GM19099 (cell line): ENCODE results near the gene DHODH.
"Not testable (repeated sequence)": the region's sequence is repeated elsewhere in the genome, so short reads cannot be mapped to it uniquely, and the experiment has no call there.

ENCODE experiments used
- POLR2A ChIP-seq: IDR thresholded peaks from 3 replicates; pipeline ENCODE4 v1.6.1; 2011; ENCODE audit warnings: low read depth; ENCODE audit not compliant: insufficient read length; ENCODE audit errors: extremely low read depth

DHODH gene

DNA sequence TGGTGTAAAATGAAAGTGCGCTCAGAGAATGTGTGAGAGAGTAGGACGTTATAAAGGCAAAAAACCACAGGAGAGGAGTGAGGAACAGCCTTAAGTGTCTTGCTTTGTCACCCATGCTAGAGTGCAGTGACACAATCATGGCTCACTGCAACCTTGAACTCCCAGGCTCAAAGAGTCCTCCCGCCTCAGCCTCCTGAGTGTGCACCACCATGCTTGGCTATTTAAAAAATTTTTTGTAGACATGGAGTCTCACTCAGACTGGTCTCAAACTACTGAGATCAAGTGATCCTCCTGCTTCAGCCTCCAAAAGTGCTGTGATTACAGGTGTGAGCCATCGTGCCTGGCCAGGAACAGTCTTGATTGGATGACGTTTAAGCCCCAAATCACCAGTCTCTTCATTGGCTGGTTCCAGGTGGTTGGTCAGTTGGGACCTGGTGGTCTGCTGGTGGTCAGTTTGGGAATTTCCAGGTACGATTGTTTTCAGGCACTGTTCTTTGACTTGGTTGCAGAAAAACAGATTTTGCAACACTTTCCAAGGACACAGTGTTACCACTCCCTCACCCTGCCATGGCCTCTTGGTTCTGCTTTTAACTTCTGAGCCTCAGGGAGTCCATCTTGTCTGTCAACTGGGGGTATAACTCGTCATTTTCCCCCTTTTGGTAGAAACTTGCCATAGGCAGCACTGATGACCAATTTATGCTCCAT lies 21.2 kb downstream of the DHODH start:
- no peak for TF ChIP-seq POLR2A

DNA sequence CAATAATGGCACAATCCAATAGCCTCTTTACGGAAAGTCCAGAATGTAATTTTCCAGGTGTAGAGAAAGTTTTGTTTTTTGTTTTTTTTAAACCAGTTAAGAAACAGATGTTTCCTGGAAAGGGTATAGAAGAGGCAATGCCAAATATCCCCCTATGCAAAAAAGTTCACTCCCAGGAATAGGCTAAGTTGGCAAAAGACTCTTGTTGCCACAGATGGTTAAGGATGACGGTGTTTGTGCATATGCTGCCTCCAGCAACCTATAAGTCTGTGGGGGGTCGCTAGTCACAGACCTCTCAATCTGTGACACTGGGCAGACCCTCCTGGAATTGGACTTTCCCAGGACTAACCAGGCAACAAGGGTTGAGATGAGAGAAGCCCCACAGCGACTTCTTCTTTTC lies 24.9 kb downstream of the DHODH start:
- no peak for TF ChIP-seq POLR2A

DNA sequence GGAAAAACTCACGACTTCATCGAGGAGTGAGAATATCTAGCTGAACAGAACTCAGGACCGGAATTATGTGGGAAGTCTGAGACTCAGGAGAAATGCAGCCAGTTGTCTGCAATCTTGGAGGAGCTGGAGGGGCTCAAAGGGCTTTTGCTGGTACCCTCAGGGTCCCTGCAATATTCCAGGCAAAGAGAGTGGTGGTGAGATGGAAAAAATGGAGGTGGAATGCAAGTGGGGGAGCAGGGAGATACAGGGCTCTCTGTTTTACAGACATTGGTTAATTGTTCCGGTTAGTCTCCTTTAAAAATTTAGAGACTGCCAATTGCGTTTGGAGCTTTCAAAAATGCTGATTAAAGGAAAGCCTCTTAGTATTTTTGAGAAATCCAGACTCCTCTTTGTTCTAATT lies 27.6 kb downstream of the DHODH start:
- TF ChIP-seq POLR2A = no peak

DNA sequence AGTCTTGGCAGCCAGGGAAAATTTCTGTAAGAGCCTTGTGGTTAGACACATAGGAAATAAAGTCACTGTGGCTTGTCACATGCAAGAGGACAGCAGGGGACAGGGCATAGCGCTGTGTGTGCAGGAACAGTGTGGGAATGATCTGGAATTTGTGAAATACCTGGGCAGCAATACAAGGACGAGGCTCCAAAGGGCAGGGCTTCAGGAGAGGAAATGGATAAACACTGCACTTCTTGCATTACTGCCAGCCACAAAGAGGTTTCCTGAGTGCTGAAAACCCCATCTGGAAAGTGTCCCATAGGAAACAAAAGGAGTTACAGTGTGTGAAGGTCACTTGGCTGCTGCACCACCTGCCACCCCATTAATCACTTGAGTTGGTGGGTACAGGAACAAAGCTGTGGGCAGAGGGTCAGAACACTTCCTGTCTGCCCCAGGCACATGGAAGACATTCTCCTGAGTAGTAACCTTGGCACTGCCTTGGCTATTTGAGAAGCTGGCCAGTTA lies 33.7 kb downstream of the DHODH start:
- no peak for TF ChIP-seq POLR2A

DNA sequence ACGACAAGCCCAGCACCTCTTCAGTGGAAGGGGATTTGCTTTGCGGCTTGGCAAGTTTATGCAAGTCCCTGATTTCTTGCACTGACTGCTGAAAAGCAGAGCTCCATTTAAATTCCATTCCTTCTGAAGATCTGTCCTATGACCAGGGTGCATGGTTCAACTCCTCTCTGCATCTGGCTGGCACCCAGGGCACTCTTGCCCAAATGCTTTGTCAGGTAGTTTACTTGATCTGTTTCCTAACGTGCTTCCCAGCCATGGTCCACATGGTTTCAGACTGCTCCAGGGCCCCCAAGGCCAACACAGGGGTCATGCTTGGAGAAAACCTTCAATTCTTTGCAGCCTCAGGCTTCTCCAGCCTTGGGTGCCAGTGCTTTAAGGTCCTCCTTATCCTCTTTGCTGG lies 34.5 kb downstream of the DHODH start:
- TF ChIP-seq POLR2A = no peak

DNA sequence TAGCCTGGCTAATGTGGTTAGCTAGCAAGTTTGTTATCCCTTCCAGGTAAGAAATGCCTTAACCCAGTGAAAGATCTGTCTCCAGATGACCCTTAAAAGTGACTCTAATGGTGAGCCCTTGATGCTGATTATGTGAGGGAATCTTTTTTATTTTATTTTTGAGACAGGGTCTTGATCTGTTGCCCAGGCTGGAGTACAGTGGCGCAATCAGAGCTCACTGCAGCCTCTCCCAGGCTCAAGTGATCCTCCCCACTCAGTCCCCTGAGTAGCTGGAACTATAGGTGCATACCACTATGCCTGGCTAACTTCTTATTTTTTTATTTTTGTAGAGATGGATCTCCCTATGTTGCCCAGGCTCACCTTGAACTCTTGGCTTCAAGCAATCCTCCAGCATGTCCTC lies 35.0 kb downstream of the DHODH start:
- TF ChIP-seq POLR2A = no peak

DNA sequence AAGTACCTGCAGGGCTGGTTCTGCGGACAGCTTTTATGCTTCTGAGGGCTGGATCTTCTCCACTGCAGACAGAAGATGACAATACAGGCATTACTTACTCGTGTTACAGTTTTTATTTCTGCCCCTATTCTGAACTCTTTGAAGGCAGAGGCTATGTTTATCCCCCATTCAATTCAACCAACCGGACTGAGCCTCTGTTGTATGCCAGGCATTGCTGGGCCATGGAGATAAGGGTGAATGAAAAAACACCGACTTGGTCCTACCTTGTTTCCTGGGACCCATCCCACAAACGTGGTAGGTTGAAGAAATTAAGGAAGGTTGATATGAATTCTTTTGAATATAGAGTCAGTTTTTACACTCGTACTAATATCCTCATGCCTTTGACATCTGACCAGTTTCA lies 35.8 kb downstream of the DHODH start:
- TF ChIP-seq POLR2A = no peak

DNA sequence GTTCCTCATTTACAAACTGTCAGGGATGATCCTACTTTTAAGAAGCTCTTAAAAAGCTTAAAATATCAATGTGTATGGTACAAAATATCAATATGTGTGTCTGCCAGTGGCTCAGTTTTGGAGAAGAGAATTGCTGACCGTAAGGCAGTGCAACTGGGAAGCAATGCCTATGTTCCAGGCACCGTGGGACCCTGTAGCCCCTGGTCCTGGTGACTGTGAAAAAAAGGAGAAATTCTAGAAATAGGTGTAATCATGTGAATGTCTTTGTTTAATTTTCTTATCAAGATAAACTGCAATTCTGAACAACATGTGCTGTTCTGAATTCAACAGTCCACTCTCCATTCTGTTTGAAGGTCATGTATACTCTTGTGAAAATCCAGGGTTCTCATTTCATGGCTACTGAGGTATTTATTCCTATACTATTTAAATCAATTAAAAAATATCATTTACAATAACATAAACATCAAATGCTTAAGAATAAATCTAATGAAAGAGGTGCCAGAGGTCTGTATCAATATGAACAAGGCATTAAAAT lies 36.3 kb downstream of the DHODH start:
- no peak for TF ChIP-seq POLR2A

DNA sequence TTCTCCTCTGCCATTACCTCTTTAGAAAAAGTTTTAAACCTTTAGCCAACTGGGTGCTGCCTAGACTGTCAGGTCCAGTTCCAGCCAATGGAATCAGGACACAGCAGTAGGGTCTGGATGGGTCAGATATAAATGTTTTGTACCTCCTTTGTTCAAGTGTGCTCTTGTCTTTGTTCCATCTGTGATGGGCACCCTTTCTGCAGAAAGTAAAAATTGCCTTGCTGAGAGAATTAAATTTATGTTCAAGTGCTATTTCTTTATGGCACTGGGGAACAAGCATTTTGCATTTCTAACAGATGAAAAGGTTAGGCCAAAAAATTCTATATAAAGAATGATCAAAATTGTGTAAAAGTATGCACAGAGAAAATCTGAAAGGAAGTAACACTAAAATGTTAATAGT lies 40.6 kb downstream of the DHODH start:
- no peak for TF ChIP-seq POLR2A

DNA sequence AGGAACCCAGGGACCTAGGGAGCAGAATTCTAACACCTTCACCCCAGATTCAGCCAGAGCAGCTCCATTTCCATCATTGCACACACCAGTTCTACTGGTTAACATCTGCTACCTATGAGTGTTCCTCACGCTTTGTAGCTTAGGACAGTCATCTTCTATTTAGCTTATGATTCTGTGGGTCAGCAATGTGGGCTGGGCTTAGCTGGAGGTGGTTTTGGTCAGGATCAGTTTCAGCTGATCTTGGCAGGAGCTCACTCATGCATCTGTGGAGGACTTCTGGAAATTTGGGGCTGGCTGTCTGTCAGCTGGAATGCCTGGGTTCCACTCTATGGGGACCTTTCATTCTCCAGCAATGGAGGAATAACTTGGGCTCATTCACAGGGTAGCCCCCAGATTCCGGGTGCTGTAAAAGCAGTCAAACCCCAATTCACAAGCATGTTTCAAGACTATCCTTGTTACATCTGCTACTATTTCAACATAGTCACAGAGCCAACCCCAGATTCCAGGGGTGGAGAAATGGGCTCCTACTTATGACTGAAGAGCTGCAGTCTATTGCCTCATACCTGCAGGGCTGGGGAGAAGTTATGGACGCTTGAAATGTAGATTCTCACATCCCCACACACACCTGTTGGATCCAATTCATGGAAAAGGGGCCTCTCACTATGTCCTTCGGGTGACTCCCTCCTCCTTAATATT lies 42.4 kb downstream of the DHODH start:
- TF ChIP-seq POLR2A = no peak

DNA sequence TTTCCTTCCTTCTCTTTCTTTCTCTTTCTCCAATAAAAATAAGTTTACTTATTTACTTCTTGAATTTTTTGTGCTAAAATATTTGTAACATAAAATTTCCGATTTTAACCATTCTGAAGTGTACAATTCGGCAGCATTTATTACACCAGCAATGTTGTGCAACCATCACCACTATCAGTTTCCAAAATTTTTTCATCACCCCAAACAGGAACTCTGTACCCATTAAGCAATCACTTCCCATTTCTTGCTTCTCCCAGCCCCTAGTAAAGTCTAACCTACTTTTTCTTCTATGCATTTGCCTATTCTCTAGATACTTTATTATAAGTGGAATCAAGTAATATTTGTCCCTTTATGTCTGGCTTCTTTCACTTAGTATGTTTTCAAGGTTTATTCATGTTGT lies 43.3 kb downstream of the DHODH start:
- no peak for TF ChIP-seq POLR2A

DNA sequence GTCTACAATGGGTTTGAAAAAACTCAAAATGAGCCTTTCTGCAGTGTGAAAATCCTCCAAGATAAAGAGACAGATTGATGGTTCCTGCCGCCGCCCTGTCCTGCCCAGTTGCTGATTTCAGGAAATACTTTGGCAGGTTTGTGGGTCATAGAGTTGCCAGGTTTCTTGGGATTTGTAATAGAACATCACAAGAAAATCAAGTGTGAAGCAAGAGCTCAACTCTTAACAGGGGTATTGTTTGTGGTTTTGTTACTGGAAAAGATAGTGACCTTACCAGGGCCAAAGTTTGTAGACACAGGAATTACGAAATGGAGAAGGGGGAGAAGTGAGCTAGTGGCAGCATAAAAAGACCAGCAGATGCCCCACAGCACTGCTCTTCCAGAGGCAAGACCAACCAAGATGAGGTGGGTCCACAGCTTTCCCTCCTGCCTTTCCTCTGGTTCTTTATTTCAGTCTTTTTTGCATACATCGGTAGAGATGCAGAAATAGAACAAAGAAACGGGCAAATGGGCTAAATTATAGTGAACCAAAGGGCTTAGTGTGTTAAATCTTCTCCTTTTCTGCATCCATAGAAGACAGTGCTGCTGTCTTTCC lies 45.8 kb downstream of the DHODH start, which contains the start of gene HP:
TSS of gene HP (plus strand) at position 252 of the 594 bp plus-strand sequence. CDS start at position 400, 148 bp downstream.
- not testable (repeated sequence) for TF ChIP-seq POLR2A

DNA sequence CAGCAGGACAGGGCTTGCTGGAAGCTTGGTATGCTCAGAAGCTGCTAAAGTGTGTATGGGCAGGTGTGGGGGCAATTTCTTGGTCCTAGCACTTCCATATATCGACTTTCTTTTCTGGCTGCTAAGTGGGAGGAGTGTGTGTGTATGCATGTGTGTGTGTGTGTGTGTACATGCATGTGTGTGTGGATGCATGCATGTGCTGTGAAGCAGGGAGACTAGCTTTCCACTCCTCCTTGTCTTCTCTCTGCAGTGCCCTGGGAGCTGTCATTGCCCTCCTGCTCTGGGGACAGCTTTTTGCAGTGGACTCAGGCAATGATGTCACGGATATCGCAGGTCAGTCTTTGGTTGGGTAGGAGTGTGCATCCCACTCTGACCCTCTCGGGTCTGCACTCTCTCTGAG lies 47.4 kb downstream of the DHODH start:
- no peak for TF ChIP-seq POLR2A

DNA sequence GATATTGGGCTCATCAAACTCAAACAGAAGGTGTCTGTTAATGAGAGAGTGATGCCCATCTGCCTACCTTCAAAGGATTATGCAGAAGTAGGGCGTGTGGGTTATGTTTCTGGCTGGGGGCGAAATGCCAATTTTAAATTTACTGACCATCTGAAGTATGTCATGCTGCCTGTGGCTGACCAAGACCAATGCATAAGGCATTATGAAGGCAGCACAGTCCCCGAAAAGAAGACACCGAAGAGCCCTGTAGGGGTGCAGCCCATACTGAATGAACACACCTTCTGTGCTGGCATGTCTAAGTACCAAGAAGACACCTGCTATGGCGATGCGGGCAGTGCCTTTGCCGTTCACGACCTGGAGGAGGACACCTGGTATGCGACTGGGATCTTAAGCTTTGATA lies 51.9 kb downstream of the DHODH start:
- TF ChIP-seq POLR2A = no peak

DNA sequence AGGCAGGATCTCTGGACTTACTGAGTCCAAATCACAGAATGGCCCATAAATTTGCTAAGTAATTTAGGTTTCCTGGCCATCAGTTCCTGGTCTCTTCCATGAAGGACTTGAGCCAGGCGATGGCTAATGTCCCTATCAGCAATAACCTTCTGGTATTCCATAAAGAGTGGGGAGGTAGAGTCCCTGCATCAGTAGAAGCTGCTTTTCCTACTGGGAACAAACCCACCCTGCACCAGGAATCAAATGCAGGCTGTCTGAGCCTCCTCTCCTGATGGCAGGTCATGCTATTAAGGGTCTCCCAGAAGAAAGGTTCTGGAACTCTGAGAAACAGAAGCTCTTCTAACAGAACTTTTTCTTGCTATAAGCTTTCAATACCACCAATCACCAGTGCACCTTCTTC lies 53.0 kb downstream of the DHODH start:
- no peak for TF ChIP-seq POLR2A
